HT-29 (cell line): ENCODE data around the gene BRD3. TPM values are rescaled to one million over a fixed set of nuclear protein-coding genes. Genes with fewer than 3 reads are reported as not detected.
A peak's percentile ranks its signal among the peaks of the same experiment; 100 is the strongest.

Experiments used
- DNase-seq: peaks from one replicate; pipeline ENCODE4 v3.0.0-alpha.2; 2015; ENCODE audit warnings: low spot score
- total RNA-seq: library from RNA; depleted of rRNA; stranded (reverse); fragments of >200 nt; shearing (Covaris generic); gene quantifications from 2 replicates; pipeline ENCODE4 v1.2.3, GENCODE V29; 2014

The BRD3 gene
- total RNA-seq, 1 experiment from 2014 or later = 21.8 TPM

GRCh38 chr9:134024828-134025605, 42.8 kb downstream of the BRD3 start, which contains the start of gene BRD3OS:
BRD3OS (plus strand) TSS chr9:134025481; CDS start chr9:134026748, 1,267 bp downstream.
- peak; percentile 98 for DNase-seq

- no peak for DNase-seq
These were observed 43.5 kb downstream of the BRD3 start for GRCh38 chr9:134024214-134024792.

- DNase-seq = no peak
These were observed 52.9 kb downstream of the BRD3 start for GRCh38 chr9:134014946-134015345.

GRCh38 chr9:134011401-134011800, 56.4 kb downstream of the BRD3 start:
- DNase-seq = no peak

- no peak for DNase-seq
These were observed 57.3 kb downstream of the BRD3 start for GRCh38 chr9:134010310-134011173.

- DNase-seq = no peak
These were observed 60.3 kb downstream of the BRD3 start for GRCh38 chr9:134007571-134007970.

- no peak for DNase-seq
These were observed 60.7 kb downstream of the BRD3 start for GRCh38 chr9:134007150-134007549.

- no peak for DNase-seq
These were observed 62.4 kb downstream of the BRD3 start for GRCh38 chr9:134005381-134005780.

- DNase-seq = no peak
These were observed 62.9 kb downstream of the BRD3 start for GRCh38 chr9:134004881-134005280.

GRCh38 chr9:134004131-134004873, 63.5 kb downstream of the BRD3 start:
- no peak for DNase-seq

GRCh38 chr9:134003237-134003636, 64.6 kb downstream of the BRD3 start:
- DNase-seq = no peak

- DNase-seq = no peak
These were observed 65.0 kb downstream of the BRD3 start for GRCh38 chr9:134002796-134003195.

GRCh38 chr9:133999851-134000265, 68.0 kb downstream of the BRD3 start:
- peak; percentile 10 for DNase-seq

- DNase-seq = no peak
These were observed 68.8 kb downstream of the BRD3 start for GRCh38 chr9:133998915-133999595.

GRCh38 chr9:133997584-133997983, 70.2 kb downstream of the BRD3 start:
- DNase-seq = no peak

GRCh38 chr9:133996531-133997520, 71.0 kb downstream of the BRD3 start:
- DNase-seq = no peak

- peak; percentile 21 for DNase-seq
These were observed 72.6 kb downstream of the BRD3 start for GRCh38 chr9:133995012-133995896.

- DNase-seq = peak; percentile 86
These were observed 73.3 kb downstream of the BRD3 start for GRCh38 chr9:133994353-133995011.
